ENCODE measurements around the gene TLCD3A. TPM values are rescaled to one million over a fixed set of nuclear protein-coding genes. Genes with fewer than 3 reads are reported as not detected.

The TLCD3A gene
- total and polyA plus RNA-seq, 9 of the 15 experiments (the other 6 are each of a cell fraction or from before 2014, with no cell fraction given), result 1.3 to 13.5 (median 7.3) TPM

- TF ChIP-seq, protein P1, sequence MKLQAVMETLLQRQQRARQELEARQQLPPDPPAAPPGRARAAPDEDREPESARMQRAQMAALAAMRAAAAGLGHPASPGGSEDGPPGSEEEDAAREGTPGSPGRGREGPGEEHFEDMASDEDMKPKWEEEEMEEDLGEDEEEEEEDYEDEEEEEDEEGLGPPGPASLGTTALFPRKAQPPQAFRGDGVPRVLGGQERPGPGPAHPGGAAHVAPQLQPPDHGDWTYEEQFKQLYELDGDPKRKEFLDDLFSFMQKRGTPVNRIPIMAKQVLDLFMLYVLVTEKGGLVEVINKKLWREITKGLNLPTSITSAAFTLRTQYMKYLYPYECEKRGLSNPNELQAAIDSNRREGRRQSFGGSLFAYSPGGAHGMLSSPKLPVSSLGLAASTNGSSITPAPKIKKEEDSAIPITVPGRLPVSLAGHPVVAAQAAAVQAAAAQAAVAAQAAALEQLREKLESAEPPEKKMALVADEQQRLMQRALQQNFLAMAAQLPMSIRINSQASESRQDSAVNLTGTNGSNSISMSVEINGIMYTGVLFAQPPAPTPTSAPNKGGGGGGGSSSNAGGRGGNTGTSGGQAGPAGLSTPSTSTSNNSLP (IDR thresholded peaks at IDR 0.05; ENCODE audit: borderline replicate concordance, low read depth, low read length), result no peak
- TF ChIP-seq ELK3 (CRISPR knock-in tag; IDR thresholded peaks at IDR 0.05) (no peak), ELF2 (CRISPR knock-in tag; IDR thresholded peaks at IDR 0.05) (peak; percentile 73), TGIF2 (CRISPR knock-in tag; IDR thresholded peaks at IDR 0.05) (0 out of 2 replicates have a peak, but pooled peaks have one; percentile 75), ZNF384 (IDR thresholded peaks at IDR 0.05; ENCODE audit: low read depth, low read length) (no peak), HCFC1 (IDR thresholded peaks at IDR 0.05; ENCODE audit: low read depth, low read length) (peak; percentile 40), THRAP3 (IDR thresholded peaks at IDR 0.05; ENCODE audit: borderline replicate concordance) (no peak), ZNF407 (IDR thresholded peaks at IDR 0.05; ENCODE audit: low read depth) (no peak), ZNF280B (CRISPR knock-in tag; IDR thresholded peaks at IDR 0.05) (no peak), KAT8 (IDR thresholded peaks at IDR 0.05; ENCODE audit: low read depth) (no peak), EHMT2 (IDR thresholded peaks at IDR 0.05) (no peak), PKNOX1 (IDR thresholded peaks at IDR 0.05) (0 out of 2 replicates have a peak, but pooled peaks have one; percentile 23), ZNF354B (CRISPR knock-in tag; IDR thresholded peaks at IDR 0.05) (no peak), TAF7 (tag; IDR thresholded peaks at IDR 0.05) (no peak), EGR1 (conservative IDR thresholded peaks at IDR 0.05) (peak; percentile 67), HIVEP1 (CRISPR knock-in tag; IDR thresholded peaks at IDR 0.05) (no peak)
These were observed 19.7 kb downstream of the TLCD3A start, which contains the start of gene GEMIN4 (continued) for GRCh38 chr17:752002-752619.

Data from K562 (cell line).